Measurements from ENCODE around the gene PPP1R26.

PPP1R26 gene

GRCh38 chr9:135536216-135536615, 56.6 kb downstream of the PPP1R26 start:
- DNase-seq (ENCODE audit: extremely low read depth, insufficient read length), result no peak

More at GRCh38 chr9:135536216-135536615, 56.6 kb downstream of the PPP1R26 start:
- Histone ChIP-seq H3K4me3 (replicated peaks; ENCODE audit: low read depth, low read length) (no peak overlapping the region), H3K36me3 (ENCODE audit: control insufficient read depth, insufficient read depth, low read length) (no peaks in the 10 kb centered on the region), H3K27me3 (replicated peaks; ENCODE audit: control insufficient read depth, insufficient read depth, low read length) (no peaks in the 10 kb centered on the region)
- TF ChIP-seq, protein P1, sequence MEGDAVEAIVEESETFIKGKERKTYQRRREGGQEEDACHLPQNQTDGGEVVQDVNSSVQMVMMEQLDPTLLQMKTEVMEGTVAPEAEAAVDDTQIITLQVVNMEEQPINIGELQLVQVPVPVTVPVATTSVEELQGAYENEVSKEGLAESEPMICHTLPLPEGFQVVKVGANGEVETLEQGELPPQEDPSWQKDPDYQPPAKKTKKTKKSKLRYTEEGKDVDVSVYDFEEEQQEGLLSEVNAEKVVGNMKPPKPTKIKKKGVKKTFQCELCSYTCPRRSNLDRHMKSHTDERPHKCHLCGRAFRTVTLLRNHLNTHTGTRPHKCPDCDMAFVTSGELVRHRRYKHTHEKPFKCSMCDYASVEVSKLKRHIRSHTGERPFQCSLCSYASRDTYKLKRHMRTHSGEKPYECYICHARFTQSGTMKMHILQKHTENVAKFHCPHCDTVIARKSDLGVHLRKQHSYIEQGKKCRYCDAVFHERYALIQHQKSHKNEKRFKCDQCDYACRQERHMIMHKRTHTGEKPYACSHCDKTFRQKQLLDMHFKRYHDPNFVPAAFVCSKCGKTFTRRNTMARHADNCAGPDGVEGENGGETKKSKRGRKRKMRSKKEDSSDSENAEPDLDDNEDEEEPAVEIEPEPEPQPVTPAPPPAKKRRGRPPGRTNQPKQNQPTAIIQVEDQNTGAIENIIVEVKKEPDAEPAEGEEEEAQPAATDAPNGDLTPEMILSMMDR (IDR thresholded peaks at IDR 0.05; ENCODE audit: insufficient read depth, low read length, poor library complexity, severe bottlenecking), result no peak
